ENCODE measurements around the gene CACNA2D3.

Gene CACNA2D3

GRCh38 chr3:54131026-54131605, 8.8 kb downstream of the CACNA2D3 start:
- no peak for DNase-seq

DNA sequence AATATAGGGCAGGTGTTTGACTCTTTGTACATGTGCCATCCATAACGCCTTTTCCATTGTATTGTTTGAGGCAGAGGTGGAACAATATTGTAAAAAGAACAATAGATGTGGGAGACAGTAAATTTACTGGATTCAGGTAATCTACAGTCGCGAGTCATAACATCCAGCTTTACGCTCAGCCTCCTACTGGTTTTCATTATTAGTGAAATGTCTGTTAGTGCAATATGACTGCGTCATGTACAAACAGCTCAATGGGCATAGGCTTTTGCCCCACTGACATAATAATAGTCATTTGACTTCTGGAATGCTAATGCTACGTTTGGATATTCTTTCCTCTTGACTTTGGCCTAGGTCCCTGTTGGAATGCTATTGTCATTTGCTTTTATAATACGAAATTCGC, 9.5 kb downstream of the CACNA2D3 start:
- DNase-seq = no peak

DNA sequence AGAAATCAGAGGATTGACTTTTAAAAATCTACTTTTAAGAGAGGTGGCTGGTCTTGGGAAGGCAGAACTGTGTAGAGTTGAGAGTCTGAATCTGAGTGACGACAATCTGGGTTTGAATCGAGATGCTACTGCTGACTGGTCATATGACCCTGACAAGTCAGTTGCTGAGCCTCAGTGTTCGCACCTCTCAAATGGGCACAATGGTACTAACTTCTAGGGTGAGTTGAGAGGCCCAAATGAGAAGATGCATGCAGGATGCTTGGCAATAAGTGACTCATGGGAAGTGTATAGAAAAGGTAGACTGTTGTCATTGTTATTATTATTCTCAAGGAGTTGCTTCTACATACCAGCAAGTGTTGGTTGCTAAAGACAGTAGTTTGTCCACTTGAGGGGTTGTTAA, 10.3 kb downstream of the CACNA2D3 start:
- DNase-seq = no peak

GRCh38 chr3:54133196-54133595, 10.8 kb downstream of the CACNA2D3 start:
- DNase-seq = no peak

DNA sequence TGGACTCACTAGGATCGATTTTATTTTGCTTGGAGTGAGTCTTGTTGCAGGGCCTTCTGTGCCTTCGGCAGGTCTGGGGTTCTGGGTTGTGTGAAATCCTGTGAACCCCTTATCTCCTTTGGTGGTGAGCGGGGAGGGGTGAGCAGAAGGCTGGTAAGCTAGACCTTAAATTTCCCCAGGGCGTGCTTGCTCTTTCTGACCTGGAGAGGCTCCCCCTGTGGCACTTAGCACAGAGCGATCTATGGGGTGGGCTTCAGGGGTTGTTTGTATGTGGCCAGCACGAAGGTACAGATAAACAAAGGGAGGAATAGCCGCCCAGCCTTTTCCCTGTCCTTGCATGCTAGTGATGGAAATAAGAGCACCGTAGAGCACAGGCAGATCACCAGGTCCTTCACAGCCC, 11.8 kb downstream of the CACNA2D3 start:
- no peak for DNase-seq

GRCh38 chr3:54134713-54135112, 12.4 kb downstream of the CACNA2D3 start:
- no peak for DNase-seq

DNA sequence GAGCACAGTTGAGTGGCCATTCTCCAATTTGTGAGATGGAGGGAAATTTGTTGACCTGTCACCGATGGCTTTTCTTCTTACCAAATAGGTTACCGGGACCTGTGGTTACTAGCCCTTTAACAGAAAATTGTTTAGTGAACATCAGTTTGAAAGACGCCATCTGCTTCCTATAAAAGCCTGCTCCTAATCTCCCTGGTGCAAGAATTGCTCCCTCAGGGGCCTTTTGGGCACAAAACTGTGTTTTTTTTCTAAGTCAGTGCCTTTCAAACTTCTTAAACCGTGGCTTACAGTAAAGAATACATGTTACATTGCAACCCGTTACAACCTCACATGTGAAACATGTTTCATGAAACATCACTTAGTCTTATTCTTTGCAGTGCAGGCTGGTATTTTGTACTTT, 15.0 kb downstream of the CACNA2D3 start:
- no peak for DNase-seq

GRCh38 chr3:54138937-54139547, 16.7 kb downstream of the CACNA2D3 start:
- DNase-seq = no peak

GRCh38 chr3:54139630-54140029, 17.3 kb downstream of the CACNA2D3 start:
- no peak for DNase-seq

DNA sequence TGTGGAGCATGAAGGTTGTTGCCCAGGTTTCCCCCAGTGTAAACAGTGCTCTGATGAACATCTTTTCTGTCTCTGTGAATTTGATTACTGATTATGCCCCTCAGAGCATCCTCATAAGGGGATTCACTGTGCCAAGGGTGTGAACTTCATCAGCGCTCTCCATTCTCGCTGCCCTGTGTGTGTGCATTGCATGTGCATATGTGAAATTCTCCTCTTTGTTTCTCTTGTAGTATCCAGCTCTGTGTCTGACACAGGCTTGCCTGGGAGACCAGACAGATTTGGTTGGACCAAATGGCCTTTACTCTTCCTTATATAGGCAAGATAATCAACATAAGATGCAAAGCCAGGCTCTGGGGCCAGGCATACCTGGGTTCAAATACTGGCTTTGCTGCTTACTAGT, 21.9 kb downstream of the CACNA2D3 start:
- no peak for DNase-seq

DNA sequence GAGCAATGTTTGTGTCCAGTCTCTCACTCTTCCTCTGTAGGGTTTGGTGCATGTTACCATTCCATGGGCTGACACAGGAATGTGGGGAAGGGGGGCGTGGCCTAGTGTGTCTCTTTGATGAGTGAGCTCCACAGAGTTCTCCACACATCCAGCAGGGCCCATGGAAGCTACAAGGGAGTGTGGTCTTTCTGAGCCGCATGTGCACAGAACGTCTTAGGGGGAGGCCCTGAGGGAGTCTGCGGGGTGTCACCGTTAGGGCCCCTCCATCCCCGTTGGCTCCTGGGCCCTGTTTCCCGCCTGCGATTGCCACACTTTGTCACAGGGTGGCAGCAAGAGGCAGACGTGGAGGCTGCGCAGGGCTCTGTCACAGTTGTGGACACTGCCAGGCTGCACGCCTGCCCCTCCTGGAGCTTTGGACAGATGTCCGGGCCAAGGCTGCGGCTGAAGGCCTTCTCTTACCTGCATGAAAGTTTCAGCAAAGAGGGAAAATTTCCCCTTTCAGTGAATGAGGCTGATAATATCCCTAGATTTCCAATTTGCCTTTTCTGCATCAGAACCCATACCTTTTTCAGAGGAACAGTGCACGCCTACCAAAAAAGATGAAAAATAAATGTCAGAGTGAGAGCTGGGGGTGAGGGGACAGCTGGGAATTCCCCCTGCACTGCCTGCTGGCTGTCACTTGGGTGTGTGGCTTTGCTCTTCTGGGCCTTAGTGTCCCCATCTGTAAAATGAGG, 24.3 kb downstream of the CACNA2D3 start:
- DNase-seq = no peak

DNA sequence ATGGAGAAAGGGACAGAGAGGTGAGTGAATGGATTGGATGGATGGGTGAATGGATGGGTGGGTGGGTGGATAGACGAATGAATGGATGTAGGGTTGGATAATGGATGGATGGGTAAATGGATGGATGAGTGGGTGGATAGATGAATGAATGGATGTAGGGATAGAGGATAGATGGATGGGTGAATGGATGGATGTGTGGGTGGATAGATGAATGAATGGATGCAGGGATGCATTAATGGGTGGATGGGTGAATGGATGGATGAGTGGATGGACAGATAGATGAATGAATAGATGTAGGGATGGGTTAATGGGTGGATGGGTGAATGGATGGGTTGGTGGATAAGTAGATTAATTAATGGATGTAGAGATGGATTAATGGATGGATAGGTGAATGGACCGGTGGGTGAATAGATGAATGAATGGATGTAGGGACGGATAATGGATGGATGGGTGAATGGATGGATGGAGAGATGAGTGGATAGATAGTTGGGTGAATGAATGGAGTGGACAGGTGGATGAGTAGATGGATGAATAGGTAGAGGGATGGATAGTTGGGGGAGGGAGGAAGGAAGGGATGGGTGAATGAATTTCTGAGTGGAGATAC, 28.6 kb downstream of the CACNA2D3 start:
- DNase-seq = no peak

GRCh38 chr3:54153477-54153876, 31.1 kb downstream of the CACNA2D3 start:
- no peak for DNase-seq

- DNase-seq = no peak
These were observed 35.5 kb downstream of the CACNA2D3 start for GRCh38 chr3:54157860-54158259.

DNA sequence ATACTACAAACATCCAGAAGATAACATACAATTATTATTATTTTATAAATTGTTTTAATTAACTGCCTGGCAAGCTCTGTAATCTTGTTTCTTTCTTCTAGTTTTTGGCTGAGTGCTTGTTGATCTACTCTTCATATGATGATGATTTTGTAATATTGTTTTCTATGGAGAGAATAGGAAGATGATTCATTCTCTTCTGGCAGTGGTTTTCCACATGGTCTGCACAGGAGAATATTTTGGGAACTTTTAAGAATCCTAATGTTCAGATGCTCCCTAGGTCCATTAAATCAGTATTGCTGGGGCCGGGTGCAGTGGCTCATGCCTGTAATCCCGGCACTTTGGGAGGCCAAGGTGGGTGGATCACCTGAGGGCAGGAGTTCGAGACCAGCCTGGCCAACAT, 37.6 kb downstream of the CACNA2D3 start:
- DNase-seq = no peak

- DNase-seq = no peak
These were observed 41.1 kb downstream of the CACNA2D3 start for GRCh38 chr3:54163441-54163840.

DNA sequence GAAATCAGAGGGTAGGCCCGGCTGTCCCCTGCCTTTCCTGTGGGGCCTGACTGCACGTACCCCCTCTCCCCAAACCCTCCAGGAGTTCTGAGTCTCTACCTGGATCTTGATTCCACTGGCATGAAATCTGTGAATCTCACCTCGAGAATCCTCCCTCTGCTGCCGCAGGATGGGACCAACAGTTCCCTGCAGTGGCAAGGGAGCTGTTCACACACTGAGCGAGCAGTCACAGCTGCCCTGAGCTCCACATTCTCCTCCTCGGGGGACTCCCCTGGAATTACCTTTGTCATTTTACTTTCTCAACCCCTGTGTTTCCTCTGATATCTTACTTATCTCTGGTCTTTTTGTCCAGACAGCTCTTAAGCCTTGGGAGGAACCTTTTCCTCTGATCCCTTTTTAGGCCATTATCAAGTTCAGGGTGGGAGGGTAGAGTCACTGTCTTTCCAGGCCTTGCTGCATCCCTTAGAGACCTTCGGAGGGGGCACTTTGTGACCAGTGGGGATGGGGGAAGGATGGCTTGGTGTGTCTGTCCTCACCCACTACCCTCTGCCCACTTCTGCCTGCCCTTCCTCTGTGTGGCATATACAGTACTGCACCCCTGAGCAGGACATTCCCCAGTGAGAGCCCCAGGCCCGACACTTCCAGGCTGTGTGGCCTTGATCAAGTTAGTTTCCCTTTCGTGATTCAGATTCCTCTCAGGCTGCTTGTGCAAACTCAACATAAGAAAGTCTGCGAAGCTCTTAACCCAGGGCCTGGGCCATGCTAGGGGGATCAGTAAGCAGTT, 42.0 kb downstream of the CACNA2D3 start:
- DNase-seq = no peak

- DNase-seq = no peak
These were observed 43.5 kb downstream of the CACNA2D3 start for GRCh38 chr3:54165865-54166264.

DNA sequence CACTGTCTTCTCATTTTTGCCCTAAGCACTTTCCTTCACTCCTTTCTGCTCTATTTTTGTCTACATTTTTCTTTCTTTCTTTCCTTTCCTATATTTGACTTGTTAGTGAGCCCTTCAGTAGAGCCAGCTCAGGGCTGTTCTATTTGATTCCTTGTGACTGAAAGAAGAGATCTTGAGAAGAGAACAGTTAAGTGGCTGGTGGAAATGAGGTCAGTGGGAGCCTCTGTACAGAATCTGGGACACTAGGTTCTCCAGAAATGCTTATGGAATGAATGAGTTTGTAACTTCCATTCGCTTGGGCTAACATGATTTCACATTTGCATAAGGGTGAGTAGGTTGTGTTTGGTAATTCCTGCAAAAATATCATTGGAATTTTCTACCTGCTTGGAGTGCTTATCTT, 45.6 kb downstream of the CACNA2D3 start:
- DNase-seq = no peak

DNA sequence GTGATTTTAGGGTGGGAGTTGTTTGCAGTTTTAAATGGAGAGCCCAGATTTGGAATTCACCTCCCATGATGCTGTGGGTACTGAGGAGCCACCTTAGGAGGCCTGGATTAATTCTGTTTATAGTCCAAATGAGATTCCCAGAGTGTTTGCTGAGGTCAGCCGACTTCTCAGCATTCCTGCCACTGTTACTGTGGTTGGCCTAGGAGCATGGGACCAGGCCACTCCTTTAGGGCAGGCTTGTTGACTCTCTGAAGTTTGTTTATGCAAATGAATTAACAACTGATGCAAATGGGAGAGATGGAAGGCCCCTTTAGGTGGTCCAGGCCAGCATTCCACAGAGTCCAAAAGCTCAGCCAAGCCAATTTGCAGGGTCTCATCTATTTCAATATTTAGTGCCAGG, 46.1 kb downstream of the CACNA2D3 start:
- DNase-seq = no peak

DNA sequence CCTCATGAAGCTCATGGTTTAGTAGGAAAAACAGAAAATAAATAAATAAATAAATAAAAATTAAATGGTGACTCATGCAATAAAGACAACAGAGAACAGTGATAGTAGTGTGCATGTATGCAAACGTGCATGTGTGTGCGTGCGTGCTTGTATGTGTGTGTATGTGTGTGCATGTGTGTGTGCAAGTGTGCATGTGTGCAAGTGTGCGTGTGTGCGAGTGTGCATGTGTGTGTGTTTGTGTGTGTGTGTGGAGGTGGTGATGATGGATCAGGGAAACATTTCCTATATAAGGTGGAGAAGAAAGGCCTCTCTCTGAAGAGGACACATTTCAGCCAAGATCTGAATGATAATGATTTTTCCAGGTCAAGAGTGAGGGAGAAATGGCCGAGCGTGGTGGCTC, 47.2 kb downstream of the CACNA2D3 start:
- DNase-seq = no peak

DNA sequence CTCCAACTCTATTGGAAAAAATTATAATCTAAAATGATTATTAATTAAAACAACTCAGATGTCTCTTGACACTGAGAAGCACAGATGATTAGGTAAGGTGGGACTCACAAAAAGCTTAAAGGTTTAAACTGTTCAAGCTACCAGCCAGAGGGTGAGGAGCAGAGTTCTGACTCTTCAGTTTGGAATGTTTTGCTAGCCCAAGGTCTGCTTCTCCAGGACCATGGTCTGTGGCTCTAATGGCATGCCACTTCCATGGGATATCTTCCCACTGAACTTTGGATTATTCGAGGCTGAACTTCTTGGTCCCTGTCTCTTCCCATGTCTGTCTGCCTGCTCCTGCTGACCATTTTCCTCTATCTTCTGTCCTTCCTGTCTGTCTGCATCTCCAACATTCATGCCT, 49.2 kb downstream of the CACNA2D3 start:
- no peak for DNase-seq

DNA sequence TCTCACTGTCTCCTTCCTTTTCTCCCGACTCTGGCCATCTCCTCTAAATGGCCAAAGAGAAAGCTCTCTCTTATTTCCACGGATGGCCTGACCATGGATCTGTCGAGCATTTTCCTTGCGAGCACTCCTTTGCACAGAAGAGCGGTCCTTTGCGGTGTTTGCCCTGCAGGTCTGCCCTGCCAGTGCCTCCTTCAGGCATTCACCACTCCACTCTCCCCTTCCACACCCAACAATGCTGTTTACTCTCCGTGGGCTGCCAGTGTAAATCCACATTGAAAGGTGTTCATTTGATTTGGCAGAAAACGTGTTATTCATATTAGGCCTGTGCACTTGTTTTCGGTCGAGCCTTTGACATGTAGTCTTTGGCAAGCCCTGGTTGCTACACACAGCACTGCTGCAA, 49.6 kb downstream of the CACNA2D3 start:
- DNase-seq = no peak

Measured in CD4-positive, alpha-beta T cell treated with Interferon gamma for 1 hour (primary cell).